Trophoblast cell (in vitro differentiated cells and primary cell): Measurements from ENCODE around the gene IQCH.
A peak's percentile ranks its signal among the peaks of the same experiment; 100 is the strongest.

Experiments used
- DNase-seq, 2 donors: peaks; one replicate each; pipeline ENCODE4 v3.0.0-alpha.2; 2016
- H2AFZ ChIP-seq: 2 replicates; pipeline ENCODE4 v1.6.1; 2013; ENCODE audit warnings: low read length, moderate library complexity, mild to moderate bottlenecking; ENCODE audit not compliant: insufficient read depth, poor library complexity
- H2AK5ac ChIP-seq: 2 replicates; pipeline ENCODE4 v1.6.1; 2013; ENCODE audit warnings: mild to moderate bottlenecking, low read length
- H2BK120ac ChIP-seq: 2 replicates; pipeline ENCODE4 v1.6.1; 2013; ENCODE audit warnings: low read length, mild to moderate bottlenecking, moderate library complexity; ENCODE audit not compliant: insufficient read depth, poor library complexity
- H2BK12ac ChIP-seq: 2 replicates; pipeline ENCODE4 v1.6.1; 2013; ENCODE audit warnings: mild to moderate bottlenecking, low read length, moderate library complexity
- H2BK5ac ChIP-seq: 2 replicates; pipeline ENCODE4 v1.6.1; 2013; ENCODE audit warnings: low read length, low read depth, moderate library complexity, mild to moderate bottlenecking; ENCODE audit not compliant: poor library complexity
- H3K14ac ChIP-seq: 2 replicates; pipeline ENCODE4 v1.6.1; 2013; ENCODE audit warnings: mild to moderate bottlenecking, low read length
- H3K18ac ChIP-seq: 2 replicates; pipeline ENCODE4 v1.6.1; 2013; ENCODE audit warnings: mild to moderate bottlenecking, low read length
- H3K23ac ChIP-seq: 2 replicates; pipeline ENCODE4 v1.6.1; 2013; ENCODE audit warnings: low read length
- H3K27ac ChIP-seq: 2 replicates; pipeline ENCODE4 v1.5.1; 2013; ENCODE audit warnings: low read depth, mild to moderate bottlenecking, inconsistent platforms, low read length, moderate library complexity
- H3K27me3 ChIP-seq: 2 replicates; pipeline ENCODE4 v1.6.1; 2013; ENCODE audit warnings: inconsistent platforms, mild to moderate bottlenecking, low read length, moderate library complexity; ENCODE audit not compliant: insufficient read depth
- H3K36me3 ChIP-seq, 2 experiments: 1 replicate in 1 of 2; 2 replicates in 1 of 2; pipeline ENCODE4 v1.6.1; 2013; ENCODE audit warnings: low read length in 2 of 2, mild to moderate bottlenecking in 2 of 2, moderate library complexity in 1 of 2; ENCODE audit not compliant: insufficient read depth in 2 of 2, control insufficient read depth in 1 of 2
- H3K4ac ChIP-seq: 2 replicates; pipeline ENCODE4 v1.6.1; 2013; ENCODE audit warnings: low read depth, mild to moderate bottlenecking, low read length, moderate library complexity
- H3K4me1 ChIP-seq, 2 experiments: 1 replicate in 1 of 2; 2 replicates in 1 of 2; pipeline ENCODE4 v1.6.1; 2013; ENCODE audit warnings: low read length in 2 of 2, mild to moderate bottlenecking in 2 of 2, moderate library complexity in 1 of 2; ENCODE audit not compliant: insufficient read depth in 2 of 2, control insufficient read depth in 1 of 2
- H3K4me2 ChIP-seq: 2 replicates; pipeline ENCODE4 v1.6.1; 2013; ENCODE audit warnings: inconsistent platforms, mild to moderate bottlenecking, low read length, moderate library complexity
- H3K4me3 ChIP-seq: 2 replicates; pipeline ENCODE4 v1.5.1; 2013; ENCODE audit warnings: mild to moderate bottlenecking, low read depth, low read length, inconsistent platforms
- H3K79me1 ChIP-seq: one replicate; pipeline ENCODE4 v1.6.1; 2013; ENCODE audit warnings: low read length
- H3K79me2 ChIP-seq: 2 replicates; pipeline ENCODE4 v1.6.1; 2013; ENCODE audit warnings: low read length, mild to moderate bottlenecking; ENCODE audit not compliant: control insufficient read depth, insufficient read depth, poor library complexity
- H3K9ac ChIP-seq: 2 replicates; pipeline ENCODE4 v1.6.1; 2013; ENCODE audit warnings: mild to moderate bottlenecking, low read length
- H3K9me3 ChIP-seq: 2 replicates; pipeline ENCODE4 v1.6.1; 2013; ENCODE audit warnings: low read depth, mild to moderate bottlenecking, control low read depth, inconsistent platforms, low read length; ENCODE audit not compliant: insufficient read depth
- H4K12ac ChIP-seq: 2 replicates; pipeline ENCODE4 v1.6.1; 2013; ENCODE audit warnings: low read depth, mild to moderate bottlenecking, low read length, moderate library complexity
- H4K8ac ChIP-seq: 2 replicates; pipeline ENCODE4 v1.6.1; 2013; ENCODE audit warnings: low read depth, mild to moderate bottlenecking, low read length, moderate library complexity
- H4K91ac ChIP-seq: one replicate; pipeline ENCODE4 v1.6.1; 2013; ENCODE audit warnings: low read depth, mild to moderate bottlenecking, low read length, moderate library complexity
- WGBS: extraction: QIAGEN DNeasy Blood & Tissue Kit; methylation state at CpG from one replicate; pipeline ENCODE4 v1.1.7; 2013; ENCODE audit warnings: missing lambda C conversion rate; ENCODE audit not compliant: insufficient read length, insufficient coverage; ENCODE audit errors: extremely low coverage; 5-methylcytosine and 5-hydroxymethylcytosine counted together

IQCH gene

GRCh38 chr15:67385971-67386370, 131.4 kb downstream of the IQCH start:
- Histone ChIP-seq H3K27me3 (no peaks in the 10 kb centered on the region), H3K4me3 (no peak overlapping the region), H3K18ac (no peak overlapping the region), H3K79me1 (no peaks in the 10 kb centered on the region), H3K79me2 (no peaks in the 10 kb centered on the region), H2BK12ac (no peak overlapping the region), H2AK5ac (no peak overlapping the region), H4K91ac (no peak overlapping the region), H3K36me3 (no peaks in the 10 kb centered on the region), H3K23ac (no peak overlapping the region), H3K4ac (no peak overlapping the region), H3K14ac (no peak overlapping the region), H3K4me2 (no peak overlapping the region), H4K8ac (no peak overlapping the region), H3K9ac (no peak overlapping the region), H4K12ac (no peak overlapping the region), H3K9me3 (no peaks in the 10 kb centered on the region), H2BK120ac (no peak overlapping the region), H2BK5ac (no peak overlapping the region), H3K4me1 (no peaks in the 10 kb centered on the region), H2AFZ (no peak overlapping the region), H3K27ac (no peak overlapping the region)
- WGBS: no CpG with 5 or more reads among the region's 1 CpG
- no peak for DNase-seq

GRCh38 chr15:67386947-67387346, 132.4 kb downstream of the IQCH start:
- Histone ChIP-seq H3K79me1 (no peaks in the 10 kb centered on the region), H3K23ac (no peak overlapping the region), H3K79me2 (no peaks in the 10 kb centered on the region), H3K27ac (no peak overlapping the region), H3K18ac (no peak overlapping the region), H3K9ac (no peak overlapping the region), H3K9me3 (no peaks in the 10 kb centered on the region), H3K27me3 (no peaks in the 10 kb centered on the region), H3K4me1 (no peaks in the 10 kb centered on the region), H3K14ac (no peak overlapping the region), H2BK120ac (no peak overlapping the region), H4K8ac (no peak overlapping the region), H2AFZ (no peak overlapping the region), H4K91ac (no peak overlapping the region), H3K36me3 (no peaks in the 10 kb centered on the region), H2AK5ac (no peak overlapping the region), H3K4ac (no peak overlapping the region), H4K12ac (no peak overlapping the region), H2BK5ac (no peak overlapping the region), H3K4me3 (no peak overlapping the region), H3K4me2 (no peak overlapping the region), H2BK12ac (no peak overlapping the region)
- no CpG with 5 or more reads among the region's 2 CpGs for WGBS
- DNase-seq: no peak

GRCh38 chr15:67389975-67390374, 135.4 kb downstream of the IQCH start:
- Histone ChIP-seq H3K9ac (no peak overlapping the region), H3K14ac (no peak overlapping the region), H3K36me3 (no peaks in the 10 kb centered on the region), H3K27me3 (no peaks in the 10 kb centered on the region), H3K4me3 (no peak overlapping the region), H4K91ac (no peak overlapping the region), H3K27ac (no peak overlapping the region), H3K79me2 (no peaks in the 10 kb centered on the region), H3K4me2 (no peak overlapping the region), H4K12ac (no peak overlapping the region), H3K18ac (no peak overlapping the region), H3K79me1 (no peaks in the 10 kb centered on the region), H3K4ac (no peak overlapping the region), H2AK5ac (no peak overlapping the region), H2BK5ac (no peak overlapping the region), H2AFZ (no peak overlapping the region), H3K9me3 (no peaks in the 10 kb centered on the region), H4K8ac (no peak overlapping the region), H3K23ac (no peak overlapping the region), H2BK120ac (no peak overlapping the region), H3K4me1 (no peaks in the 10 kb centered on the region), H2BK12ac (no peak overlapping the region)
- WGBS: no CpG with 5 or more reads among the region's 1 CpG
- DNase-seq: no peak

- no peaks in the 10 kb centered on the region for H3K36me3 ChIP-seq
- WGBS: no CpG with 5 or more reads among the region's 9 CpGs
These were observed 140.5 kb downstream of the IQCH start for GRCh38 chr15:67394873-67395639.

More at GRCh38 chr15:67394873-67395639, 140.5 kb downstream of the IQCH start:
- H3K9me3 ChIP-seq: no peaks in the 10 kb centered on the region
- no peak overlapping the region for H3K4ac ChIP-seq
- no peak overlapping the region for H2AFZ ChIP-seq
- H2BK120ac ChIP-seq: no peak overlapping the region
- no peak overlapping the region for H4K12ac ChIP-seq
- H3K14ac ChIP-seq: no peak overlapping the region
- peak in 1 of 2 donors; percentile 12 for DNase-seq
- H3K79me2 ChIP-seq: no peaks in the 10 kb centered on the region
- no peak overlapping the region for H2AK5ac ChIP-seq
- H3K18ac ChIP-seq: no peak overlapping the region
- H3K4me2 ChIP-seq: no peak overlapping the region
- no peak overlapping the region for H2BK5ac ChIP-seq
- no peak overlapping the region for H3K23ac ChIP-seq
- H4K8ac ChIP-seq: no peak overlapping the region
- H3K27me3 ChIP-seq: no peaks in the 10 kb centered on the region
- H3K4me3 ChIP-seq: no peak overlapping the region
- no peaks in the 10 kb centered on the region for H3K4me1 ChIP-seq
- H4K91ac ChIP-seq: no peak overlapping the region
- no peak overlapping the region for H2BK12ac ChIP-seq
- H3K79me1 ChIP-seq: no peaks in the 10 kb centered on the region
- no peak overlapping the region for H3K9ac ChIP-seq
- no peak overlapping the region for H3K27ac ChIP-seq
